Activated naive CD4-positive, alpha-beta T cell treated with Interleukin-2 at 50 U/mL for 16 hours (primary cell): Measurements from ENCODE around the gene TKTL1.

ENCODE experiments used
- DNase-seq: peaks from one replicate; pipeline ENCODE4 v3.0.0-alpha.2; 2020

The TKTL1 gene

DNA sequence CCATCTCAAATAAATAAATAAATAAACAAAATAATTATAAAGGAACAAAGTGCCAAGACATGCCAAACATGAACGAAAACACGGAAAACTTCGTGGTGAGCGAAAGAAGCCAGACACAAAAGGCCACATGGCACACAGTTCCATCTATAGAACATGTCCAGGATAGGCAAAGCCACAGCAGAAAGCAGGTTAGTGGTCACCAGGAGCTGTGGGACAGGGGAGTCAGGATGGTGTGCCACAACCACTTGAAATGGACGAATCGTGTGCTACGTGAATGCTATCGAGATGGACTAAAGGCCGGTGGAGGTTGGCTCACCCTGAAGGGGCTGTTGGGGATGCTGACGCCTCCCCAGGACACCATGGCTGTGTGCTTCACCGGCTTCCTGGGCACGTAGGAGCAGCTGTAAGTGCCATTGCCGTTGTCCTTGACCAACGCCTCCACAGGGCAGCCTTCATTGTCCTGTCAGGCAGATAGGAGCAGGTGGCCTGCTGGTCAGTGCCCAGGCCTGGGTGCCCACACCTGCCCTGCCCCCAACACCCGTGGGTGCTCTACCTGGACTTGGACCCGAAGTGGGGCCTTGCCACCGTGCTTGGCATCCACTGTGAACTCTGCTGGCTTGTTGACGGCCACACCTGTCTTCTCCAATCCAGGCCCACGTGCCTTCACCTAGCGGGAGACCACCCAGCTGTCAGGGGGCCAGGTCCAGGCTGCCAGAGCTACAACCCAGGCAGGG lies 68.3 kb downstream of the TKTL1 start:
- no peak for DNase-seq

DNA sequence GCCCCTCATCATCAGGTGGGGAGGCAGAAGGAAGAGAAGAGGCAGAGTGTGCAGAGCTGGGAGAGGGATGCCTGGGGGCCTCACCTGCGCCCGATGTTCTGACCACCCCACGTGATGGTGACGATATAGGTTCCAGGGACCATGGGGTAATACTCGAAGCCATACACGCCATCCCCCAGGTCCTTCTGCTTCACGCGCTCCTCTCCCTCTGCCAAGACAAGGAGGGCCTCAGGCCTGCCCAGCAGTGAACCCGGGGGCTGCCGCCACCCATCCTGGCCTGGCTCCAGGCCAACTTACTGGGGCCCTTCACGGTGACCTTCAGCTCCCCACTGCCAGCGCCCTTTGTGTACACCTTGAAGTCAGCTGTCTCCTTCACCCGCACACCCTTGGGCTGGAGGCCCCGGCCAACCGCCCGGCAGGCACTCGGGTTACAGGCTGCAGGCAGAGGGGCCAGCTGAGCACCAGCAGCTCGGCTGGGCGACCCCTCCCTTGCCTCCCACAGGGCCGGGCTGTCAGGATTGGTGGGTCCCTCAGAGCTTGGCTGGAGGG lies 69.5 kb downstream of the TKTL1 start:
- no peak for DNase-seq

DNA sequence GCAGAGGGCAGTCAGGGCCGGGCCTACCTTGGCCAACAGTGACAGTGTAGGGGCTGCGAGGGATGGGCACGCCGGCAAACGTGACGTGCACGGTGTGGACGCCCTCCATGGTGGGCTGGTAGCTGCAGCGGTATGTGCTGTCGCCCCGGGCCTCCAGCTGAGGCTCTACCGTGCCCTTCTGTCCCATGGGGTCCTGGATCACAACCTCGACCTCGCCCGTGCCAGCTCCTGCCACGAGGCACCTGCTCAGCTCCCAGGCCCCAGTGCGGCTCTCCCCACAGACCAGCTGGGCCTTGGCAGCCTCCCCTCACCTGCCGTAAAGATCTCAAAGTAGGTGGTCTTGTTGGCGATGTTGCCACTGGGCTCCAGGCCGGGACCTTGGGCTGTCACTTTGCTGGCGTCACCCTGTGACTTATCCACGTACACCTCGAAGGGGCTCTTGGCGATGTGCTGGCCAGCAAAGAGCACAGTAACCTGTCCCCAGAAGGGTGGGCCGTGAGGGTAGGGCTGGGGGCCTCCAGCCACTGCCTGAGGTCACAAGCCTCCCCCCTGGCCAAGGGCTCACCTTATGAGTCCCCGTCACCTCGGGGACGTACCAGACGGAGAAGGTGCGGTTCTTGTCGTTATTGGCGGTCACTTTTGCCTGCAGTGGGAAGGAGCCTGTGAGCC lies 70.5 kb downstream of the TKTL1 start:
- DNase-seq = no peak

DNA sequence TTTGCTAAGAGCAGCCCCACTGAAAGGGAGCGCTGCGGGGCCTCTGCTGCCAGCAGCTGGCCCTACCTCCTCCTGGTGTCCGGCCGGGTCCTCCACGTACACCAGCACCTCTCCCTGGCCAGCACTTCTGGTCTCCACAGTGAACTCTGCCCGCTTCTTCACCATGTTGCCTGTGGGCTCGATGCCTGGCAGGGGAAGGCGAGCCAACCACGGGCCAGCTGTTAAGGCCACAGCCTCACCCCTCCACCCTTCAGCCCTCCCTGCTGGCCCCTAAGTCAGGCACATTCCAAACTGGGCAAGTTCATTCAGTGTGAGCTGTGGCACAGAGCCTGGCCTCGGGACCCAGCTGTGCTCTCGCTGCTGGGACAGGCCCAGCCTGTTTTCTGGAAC lies 71.1 kb downstream of the TKTL1 start:
- DNase-seq = no peak

DNA sequence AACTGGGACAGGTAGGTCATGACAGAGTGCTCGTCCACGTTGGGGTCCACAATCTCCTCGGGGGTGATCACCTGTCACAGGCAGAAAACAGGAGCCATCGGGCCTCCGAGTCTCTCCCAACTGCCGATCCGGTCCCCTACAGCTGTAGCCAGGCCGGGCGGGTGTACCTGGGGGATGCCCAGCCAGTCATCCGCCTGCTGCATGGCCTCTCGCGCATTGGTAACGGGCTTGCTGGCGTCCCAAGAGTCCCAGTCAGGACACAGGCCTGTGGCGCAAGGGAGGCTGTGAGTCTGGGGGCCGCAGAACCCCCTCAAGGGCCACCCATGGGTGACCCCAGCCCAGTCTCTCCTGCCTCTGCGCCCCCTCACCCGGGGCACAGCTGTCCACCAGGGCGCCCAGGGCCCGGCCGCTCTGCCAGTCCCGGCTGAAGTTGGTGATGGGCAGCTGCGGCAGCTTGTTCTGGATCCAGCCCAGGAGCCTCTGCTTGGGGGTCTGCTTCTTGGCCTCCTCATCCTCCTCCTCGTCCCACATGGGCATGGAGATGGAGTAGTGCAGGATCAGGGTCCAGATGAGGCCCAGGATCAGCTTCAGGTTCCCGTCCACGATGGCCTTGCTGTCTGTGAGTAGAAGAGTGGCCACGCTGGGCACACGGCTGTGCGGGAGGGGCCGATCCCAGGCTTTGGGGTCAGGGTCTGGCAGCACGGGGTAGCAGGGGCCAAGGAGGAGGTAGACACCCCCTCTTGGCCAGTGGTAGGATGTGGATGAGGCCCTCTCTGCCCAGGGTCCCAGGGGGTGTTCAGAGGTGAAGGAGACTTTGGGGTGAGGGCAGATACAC lies 72.1 kb downstream of the TKTL1 start:
- no peak for DNase-seq

DNA sequence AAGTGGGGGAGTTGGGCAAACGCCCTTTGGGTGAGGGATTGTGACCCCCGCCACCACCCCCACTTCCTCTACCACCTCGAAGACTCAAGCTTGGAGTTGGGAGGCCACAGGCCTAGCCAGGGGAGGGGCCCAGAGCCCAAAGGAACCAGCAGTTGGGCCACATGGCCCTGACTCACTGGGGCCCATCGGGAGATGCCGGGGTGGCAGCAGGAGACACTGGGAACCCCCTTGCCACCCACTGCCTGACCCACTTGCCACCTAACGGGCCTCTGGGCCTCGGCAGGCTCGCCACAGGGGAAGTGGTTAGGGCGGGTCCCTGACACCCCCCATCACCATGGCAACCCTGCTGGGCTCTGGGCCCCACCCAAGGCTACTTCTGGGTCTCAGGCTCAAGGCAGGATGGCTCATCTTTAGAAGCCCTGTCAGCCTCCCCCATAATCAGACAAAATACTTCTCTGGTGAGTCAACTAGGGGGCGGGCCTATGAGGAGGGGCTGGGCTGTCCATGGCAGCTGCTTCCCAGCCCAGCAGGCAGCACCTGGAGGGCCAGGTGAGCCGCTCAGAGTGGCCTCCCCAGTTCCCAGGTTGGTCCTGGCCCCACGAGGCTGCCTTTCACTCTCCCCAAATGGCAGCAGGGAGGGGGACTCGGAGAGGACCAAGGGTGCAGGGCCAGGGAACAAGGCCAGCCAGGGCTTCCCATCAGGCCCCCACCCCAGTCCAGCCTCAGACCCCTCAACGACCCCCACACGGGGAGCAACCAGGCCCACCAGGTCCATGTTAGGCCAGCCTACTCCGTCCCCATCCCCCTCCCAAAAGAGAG lies 73.2 kb downstream of the TKTL1 start:
- peak; percentile 93 for DNase-seq

DNA sequence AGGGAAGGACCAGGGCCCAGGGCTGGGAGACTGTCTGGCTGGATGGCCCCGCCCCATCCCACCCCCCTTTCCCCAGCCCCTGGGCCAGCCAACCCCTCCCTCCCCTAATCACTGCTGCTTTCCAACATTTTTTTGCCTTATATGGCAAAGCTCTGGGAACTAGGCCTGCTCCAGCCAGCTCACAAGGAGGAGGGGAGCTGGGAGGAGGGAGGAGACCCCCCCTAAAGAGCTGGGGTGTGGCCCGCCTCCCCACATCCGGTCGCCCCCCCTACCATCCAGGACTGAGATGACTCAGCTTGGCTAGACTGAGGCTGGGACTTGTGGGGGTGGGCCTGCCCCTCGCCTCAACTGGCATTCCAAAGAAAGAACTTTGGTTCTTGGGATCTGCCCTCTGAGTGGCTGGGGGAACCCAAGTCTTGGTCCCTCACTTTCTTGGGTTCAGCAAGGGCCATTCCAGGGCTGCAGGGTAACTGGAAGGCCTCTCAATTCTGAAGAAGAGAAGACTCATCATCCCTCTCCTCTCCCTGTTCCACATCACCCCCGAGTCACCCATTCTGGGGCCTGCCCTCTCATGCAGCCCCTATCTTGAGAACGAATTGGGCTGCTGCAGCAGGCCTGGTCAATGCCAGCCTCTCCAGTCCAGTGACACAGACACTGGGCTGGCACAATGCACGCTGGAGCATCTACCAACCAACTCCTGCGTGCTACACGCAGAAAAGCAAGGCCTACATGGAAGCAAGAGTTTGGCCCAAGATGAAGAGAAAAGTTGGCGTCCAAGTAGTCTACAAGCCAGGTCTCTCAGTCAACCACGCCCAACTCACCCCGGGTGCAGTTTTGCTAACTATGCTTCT lies 74.1 kb downstream of the TKTL1 start:
- peak; percentile 71 for DNase-seq

DNA sequence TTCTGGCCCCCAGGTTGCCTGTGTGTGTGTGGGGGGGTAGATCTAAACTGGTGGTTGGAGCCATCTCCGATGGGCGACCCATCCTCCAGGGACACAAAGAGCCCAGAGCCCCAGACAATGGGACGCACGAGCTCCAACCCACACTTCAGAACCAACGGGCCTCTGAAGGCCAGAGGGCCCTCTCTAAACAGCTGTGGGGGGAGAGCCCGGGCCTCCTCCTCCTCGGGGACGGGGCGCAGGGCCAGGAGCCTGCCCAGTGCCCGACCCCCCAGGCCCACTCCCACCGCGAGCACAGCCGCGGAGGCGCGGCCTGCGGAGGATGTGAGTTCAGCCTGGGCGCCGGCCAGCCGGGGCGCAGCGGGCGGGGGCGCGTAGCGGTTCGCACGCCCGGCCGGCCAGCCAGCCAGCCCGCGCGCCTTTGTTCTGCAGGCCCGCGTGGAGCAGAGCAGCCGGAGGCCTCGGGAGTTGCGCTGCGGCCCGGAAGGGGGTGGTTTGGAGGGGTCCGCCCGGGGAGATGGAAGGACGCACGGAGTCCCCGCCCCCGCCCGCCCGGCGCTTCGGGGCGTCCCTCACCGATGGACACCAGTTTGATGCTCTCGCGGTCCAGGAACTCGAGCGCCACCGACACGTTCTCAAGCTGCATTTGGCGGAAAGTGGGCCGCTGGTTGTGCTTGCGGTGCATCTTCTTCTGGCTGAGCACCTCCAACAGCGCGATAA lies 74.9 kb downstream of the TKTL1 start:
- DNase-seq = no peak

DNA sequence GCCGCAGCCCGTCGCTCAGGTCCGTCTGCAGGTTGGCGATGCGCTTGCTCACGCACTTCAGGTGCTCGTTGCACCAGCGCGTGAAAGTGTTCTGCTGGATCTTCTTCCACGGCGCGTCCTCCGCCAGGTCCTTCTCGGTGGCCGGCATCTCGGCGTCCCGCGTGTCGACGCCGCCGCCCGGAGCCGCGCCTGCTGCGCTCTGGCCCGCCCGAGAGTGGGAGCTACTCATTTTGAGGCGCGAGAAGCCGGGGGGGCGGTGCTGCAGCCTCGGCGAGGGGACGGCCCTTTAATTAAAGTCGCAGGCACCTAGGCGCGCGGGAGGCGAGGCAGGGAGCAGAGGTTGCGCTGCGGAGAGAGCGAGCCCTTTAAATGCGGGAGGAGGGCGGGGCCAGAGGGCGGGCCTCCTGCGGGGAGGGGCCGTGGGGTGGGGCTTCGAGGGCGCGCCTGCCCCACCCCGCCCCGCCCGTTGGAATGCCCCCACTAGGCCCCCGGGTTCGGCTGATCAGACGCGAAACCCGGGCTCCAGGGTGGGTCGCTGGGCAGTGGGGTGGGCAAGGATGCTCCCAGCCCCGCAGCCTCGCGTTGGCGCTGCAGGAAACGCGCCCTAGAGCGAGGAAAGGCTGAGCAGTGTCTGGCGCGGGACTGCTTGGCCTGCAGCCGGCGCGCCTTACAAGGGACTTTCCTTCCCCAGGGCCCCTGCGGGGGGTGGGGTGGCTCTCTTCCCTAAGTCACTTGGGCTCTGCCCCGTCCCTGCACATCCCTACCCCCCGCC lies 75.6 kb downstream of the TKTL1 start:
- peak; percentile 91 for DNase-seq

DNA sequence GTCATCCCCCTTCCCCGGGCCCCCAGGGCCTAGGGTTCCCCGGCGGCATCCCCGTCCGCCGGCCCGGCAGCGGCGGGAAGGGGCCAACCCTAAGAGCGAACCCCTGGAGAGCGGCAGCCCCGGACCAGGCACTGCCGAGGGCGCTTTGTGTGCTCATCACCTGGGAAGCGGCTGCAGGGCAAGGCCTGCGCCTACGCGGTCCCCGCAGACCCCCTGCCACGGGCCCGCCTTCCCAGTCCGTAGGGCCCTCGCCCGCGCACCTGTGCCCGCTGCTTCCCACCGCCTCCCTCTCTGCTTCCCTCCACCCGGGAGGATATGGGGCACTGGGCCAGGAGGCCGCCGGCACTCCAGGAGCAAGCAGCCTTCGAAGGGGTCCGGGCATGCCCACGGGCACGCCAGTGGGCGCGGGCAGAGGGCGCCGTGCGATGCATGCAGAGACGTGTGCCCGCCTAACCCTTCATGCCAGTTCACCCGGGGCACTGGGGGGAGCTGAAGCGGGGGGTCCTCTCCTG lies 76.2 kb downstream of the TKTL1 start:
- no peak for DNase-seq

DNA sequence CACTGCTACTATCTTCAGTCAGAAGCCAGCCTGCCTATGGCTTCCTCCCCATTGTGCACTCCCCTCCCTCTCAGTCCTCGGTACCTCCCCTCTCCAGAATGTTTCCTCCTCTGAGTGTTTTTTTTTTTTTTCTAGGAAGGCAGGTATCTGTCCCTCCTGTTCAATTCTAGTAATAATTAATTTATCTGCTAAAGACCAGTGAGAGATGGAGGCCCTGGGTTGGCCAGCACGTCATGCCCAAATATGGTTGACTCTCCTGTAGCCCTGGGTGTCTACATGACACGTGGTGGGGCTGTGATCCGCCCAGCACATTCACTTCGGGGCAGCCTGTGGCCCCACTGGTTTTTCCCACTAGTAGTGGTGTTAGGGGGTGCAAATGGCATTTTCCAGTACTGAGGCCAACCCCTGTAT lies 77.0 kb downstream of the TKTL1 start:
- DNase-seq = peak; percentile 41

DNA sequence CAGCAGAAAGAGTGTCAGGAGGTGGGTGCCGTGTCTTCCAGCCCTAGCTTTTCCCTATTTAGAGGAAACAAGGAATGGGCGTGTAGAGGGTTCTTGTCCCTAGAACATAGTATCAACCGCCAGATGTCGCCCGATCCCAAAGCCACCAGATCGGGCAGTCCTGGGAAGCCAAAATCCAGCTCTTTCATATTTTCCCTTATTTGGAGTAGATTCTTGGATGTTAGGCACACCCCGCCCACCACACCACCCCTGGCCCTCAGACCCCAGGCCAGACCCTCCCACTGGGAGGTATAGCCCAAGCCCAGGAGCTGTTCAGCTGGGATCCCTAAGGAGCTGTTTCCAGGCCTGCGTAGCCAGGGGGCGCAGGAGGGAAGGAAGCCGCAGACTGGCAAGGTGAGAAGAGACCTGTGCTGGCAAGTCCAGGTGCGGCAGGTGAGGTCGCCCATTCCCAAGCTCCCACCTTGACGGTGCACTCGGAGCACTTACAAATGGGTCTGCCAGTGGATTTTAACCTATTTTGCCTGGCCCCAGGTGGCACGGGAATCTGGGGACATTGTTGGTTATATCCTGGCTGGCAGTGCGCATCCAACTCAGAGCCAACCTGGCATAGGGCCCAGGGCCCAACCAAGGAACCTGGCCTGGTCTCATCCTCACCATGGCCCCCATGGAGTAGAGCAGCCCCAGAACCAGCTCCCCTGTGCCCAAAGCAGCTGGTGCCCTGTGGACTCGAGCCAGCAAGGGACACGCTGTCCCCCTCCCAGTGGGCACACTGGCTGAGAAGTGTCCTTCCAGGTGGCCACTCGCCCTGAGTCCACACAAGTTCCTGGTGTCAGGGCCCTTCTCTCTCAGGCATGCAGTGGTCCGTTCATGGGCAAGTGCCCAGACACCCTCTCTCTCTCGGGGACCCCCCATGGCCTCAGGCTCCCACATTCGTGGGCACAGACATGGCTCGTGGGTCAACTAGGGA lies 78.0 kb downstream of the TKTL1 start:
- no peak for DNase-seq

DNA sequence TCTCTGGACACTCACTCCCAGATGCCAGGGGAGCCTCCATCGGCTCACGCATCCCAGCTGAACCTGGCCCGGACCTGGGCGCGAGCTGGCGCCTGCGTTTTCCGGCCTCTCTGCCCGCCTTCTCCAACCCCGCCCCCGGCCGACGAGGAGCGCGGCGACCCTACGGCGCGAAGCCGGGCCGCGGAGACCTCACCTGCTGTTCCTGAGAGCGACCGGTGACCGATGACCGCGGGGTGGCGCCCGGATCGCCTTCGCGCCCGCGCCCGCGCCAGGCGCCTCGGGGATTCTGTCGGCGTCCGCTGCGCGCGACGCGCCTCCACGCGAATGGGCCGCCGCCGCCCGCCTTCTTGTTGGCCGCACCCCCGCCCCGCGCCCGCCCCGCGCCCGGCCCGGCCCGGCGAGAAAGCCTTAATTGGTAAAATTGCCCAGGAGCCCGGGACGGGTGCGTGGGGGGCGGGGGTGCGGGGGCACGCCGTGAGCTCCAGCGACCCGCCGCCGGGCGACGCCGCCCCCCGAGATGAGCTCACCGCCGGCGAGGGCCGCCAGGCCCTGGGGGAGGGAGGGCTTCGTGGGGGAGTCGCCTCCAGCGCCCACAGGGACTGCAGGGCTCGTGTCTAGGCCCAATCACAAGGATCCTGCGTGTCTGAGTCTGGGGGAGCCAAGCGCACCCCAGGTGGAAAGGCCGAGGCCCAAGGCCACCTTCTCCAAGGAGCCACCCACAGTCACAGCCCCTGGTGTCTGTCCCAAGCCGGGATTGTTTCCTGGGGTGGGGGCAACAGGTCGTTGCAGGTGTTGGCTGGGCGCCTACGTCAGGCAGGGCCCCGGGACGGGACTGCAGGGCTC lies 78.9 kb downstream of the TKTL1 start, which contains the start of gene FLNA:
FLNA (minus strand) TSS at position 322 of the 843 bp plus-strand sequence. CDS start 3,389 bp downstream, outside the sequence.
- peak; percentile 29 for DNase-seq

DNA sequence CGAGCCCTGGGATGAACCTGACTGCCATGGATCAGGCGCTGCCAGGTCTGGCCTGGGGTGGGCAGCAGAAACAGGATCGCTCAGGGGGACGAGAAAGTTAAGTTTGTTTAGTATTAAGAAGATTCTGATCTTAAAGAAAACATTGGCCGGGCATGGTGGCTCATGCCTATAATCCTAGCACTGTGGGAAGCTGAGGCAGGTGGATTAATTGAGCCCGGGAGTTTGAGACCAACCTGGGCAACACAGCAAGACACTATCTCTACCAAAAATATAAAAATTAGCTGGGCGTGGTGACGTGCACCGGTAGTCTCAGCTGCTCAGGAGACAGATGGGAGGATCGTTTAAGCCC lies 79.5 kb downstream of the TKTL1 start:
- no peak for DNase-seq

DNA sequence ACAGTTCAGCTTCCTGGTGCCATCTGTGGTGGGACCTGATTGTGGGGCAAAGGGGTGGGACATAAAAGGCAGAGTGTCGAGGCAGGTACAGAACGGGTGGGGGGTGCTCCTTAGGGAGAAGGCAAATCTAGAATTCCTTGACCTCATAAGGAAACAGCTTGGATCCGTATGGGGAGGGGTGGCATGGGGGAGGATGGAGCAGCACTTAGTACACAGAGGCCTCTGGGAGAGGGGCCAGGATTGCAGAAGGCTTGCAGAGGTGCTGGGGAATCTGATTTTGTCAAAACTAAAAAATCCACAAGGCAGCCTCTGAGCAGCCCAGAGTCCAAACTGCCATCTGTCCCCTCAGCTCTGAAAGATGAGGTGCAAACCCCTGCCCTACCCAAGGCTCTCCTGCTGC lies 81.2 kb downstream of the TKTL1 start:
- no peak for DNase-seq

DNA sequence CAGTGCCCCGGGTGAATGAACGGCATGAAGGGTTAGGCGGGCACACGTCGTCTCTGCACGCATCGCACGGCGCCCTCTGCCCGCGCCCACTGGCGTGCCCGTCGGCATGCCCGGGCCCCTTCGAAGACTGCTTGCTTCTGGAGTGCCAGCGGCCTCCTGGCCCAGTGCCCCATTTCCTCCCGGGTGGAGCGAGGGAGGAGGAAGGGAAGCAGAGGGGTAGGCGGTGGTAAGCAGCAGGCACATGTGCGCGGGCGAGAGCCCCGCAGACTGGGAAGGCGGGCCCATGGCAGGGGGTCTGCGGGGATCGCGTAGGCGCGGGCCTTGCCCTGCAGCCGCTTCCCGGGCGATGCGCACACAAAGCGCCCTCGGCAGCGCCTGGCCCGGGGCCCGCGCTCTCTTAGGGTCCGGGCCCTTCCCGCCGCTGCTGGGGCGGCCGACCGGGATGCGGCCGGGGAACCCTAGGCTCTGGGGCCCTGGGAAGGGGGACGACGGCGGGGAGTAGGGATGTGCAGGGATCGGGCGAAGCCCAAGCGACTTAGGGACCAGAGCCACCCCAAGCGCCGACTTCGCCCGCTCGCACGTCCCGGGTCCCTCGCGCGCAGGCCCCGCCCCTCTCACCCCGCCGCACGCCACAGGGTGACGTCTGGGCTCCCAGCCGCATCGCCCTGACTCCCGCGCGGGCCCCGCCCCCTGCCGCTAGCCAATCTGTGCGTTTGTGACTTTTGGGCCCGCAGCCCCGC lies 82.6 kb downstream of the TKTL1 start:
- peak; percentile 36 for DNase-seq
